GM10248 (cell line): ENCODE measurements around the gene RASGRF2.

Experiments used
- CTCF ChIA-PET: fragments of 300-600 bp; sonication (Branson Sonifier 250); formaldehyde crosslinking; extraction: SDS; loops from one replicate; lab custom pipeline; 2021; ENCODE audit warnings: antibody characterized with exemption; lab: Yijun Ruan, JAX
- POLR2A ChIA-PET: fragments of 350-650 bp; sonication (Branson Sonifier 250); formaldehyde crosslinking; extraction: SDS; loops from one replicate; lab custom pipeline; 2020; ENCODE audit warnings: antibody characterized with exemption; lab: Yijun Ruan, JAX
- DNase-seq: peaks from one replicate; pipeline ENCODE4 v3.0.0; 2012; ENCODE audit errors: extremely low spot score
- TF ChIP-seq, protein P1 (sequence below): IDR thresholded peaks from 2 replicates; pipeline ENCODE4 v1.5.1; 2012; ENCODE audit warnings: mild to moderate bottlenecking, low read depth; ENCODE audit errors: extremely low read depth, missing control alignments, control extremely low read depth

The RASGRF2 gene

GRCh38 chr5:80990971-80991370, 30.8 kb downstream of the RASGRF2 start:
- CTCF ChIA-PET = interaction anchor here (2.8 kb wide), 1 partner anchor 8 kb away, joined by 8 read pairs; no protein-coding TSS in a partner anchor
- POLR2A ChIA-PET = no interaction called here
- DNase-seq = no peak
- TF ChIP-seq, protein P1, sequence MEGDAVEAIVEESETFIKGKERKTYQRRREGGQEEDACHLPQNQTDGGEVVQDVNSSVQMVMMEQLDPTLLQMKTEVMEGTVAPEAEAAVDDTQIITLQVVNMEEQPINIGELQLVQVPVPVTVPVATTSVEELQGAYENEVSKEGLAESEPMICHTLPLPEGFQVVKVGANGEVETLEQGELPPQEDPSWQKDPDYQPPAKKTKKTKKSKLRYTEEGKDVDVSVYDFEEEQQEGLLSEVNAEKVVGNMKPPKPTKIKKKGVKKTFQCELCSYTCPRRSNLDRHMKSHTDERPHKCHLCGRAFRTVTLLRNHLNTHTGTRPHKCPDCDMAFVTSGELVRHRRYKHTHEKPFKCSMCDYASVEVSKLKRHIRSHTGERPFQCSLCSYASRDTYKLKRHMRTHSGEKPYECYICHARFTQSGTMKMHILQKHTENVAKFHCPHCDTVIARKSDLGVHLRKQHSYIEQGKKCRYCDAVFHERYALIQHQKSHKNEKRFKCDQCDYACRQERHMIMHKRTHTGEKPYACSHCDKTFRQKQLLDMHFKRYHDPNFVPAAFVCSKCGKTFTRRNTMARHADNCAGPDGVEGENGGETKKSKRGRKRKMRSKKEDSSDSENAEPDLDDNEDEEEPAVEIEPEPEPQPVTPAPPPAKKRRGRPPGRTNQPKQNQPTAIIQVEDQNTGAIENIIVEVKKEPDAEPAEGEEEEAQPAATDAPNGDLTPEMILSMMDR = no peak

- DNase-seq = no peak
- POLR2A ChIA-PET = no interaction called here
- CTCF ChIA-PET = no interaction called here
- TF ChIP-seq, protein P1 = no peak
Observed at GRCh38 chr5:80995908-80996307, 35.7 kb downstream of the RASGRF2 start.

GRCh38 chr5:80998590-80998979, 38.4 kb downstream of the RASGRF2 start:
- no peak for DNase-seq
- POLR2A ChIA-PET = no interaction called here
- CTCF ChIA-PET = interaction anchor here (2.4 kb wide), 1 partner anchor 9 kb away, joined by 8 read pairs; no protein-coding TSS in a partner anchor
- TF ChIP-seq, protein P1 = no peak

- POLR2A ChIA-PET = no interaction called here
- CTCF ChIA-PET = no interaction called here
- DNase-seq = no peak
- TF ChIP-seq, protein P1 = no peak
Observed at GRCh38 chr5:81003811-81004386, 43.7 kb downstream of the RASGRF2 start.

DNA sequence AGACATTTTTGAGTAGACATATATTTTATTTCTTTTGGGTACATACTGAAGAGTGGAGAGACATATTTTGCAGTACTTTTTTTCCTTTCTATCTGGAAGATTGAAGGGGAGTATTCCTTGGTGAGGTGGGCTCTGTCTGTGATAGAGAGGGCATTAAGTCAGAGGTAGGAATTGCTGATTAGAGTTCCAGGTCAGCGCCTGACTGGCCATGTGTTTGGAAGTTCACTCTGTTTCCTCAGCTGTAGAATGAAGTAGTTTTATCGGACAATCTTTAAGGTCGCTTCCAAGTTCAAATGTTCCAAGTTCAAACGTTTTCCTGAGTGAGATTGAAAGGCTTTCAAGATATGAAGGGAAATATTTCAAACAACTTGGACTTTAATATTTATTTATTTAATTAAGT, 45.5 kb downstream of the RASGRF2 start:
- POLR2A ChIA-PET = no interaction called here
- TF ChIP-seq, protein P1 = no peak
- no peak for DNase-seq
- CTCF ChIA-PET = no interaction called here

- POLR2A ChIA-PET = no interaction called here
Observed at GRCh38 chr5:81006231-81006630, 46.1 kb downstream of the RASGRF2 start.

More at GRCh38 chr5:81006231-81006630, 46.1 kb downstream of the RASGRF2 start:
- TF ChIP-seq, protein P1 = no peak
- DNase-seq = no peak
- CTCF ChIA-PET = no interaction called here
